Esophagus (tissue), 2 donors: ENCODE data around the gene NIT2. TPM values are rescaled to one million over a fixed set of nuclear protein-coding genes. Genes with fewer than 3 reads are reported as not detected.

Experiments
- H3K27ac ChIP-seq, 2 donors: one replicate each; pipeline ENCODE4 v1.5.1; 2013; ENCODE audit warnings: low read depth in 2 of 2, mild to moderate bottlenecking in 2 of 2, inconsistent platforms in 1 of 2, low read length in 1 of 2, moderate library complexity in 1 of 2
- H3K27me3 ChIP-seq, 2 donors: one replicate each; pipeline ENCODE4 v1.6.1; 2013; ENCODE audit warnings: low read length in 2 of 2, control low read depth in 1 of 2, mild to moderate bottlenecking in 1 of 2; ENCODE audit not compliant: insufficient read depth in 2 of 2, control insufficient read depth in 1 of 2
- H3K36me3 ChIP-seq, 2 donors: one replicate each; pipeline ENCODE4 v1.6.1; 2013; ENCODE audit warnings: low read length in 1 of 2; ENCODE audit not compliant: control insufficient read depth in 2 of 2, insufficient read depth in 2 of 2
- H3K4me1 ChIP-seq, 2 donors: one replicate each; pipeline ENCODE4 v1.6.1; 2013; ENCODE audit warnings: low read length in 1 of 2; ENCODE audit not compliant: control insufficient read depth in 2 of 2, insufficient read depth in 2 of 2
- H3K4me3 ChIP-seq, 2 donors: one replicate each; pipeline ENCODE4 v1.5.1; 2013; ENCODE audit warnings: low read length in 2 of 2, mild to moderate bottlenecking in 2 of 2, low read depth in 1 of 2, moderate library complexity in 1 of 2
- H3K9me3 ChIP-seq, 2 donors: one replicate each; pipeline ENCODE4 v1.6.1; 2013; ENCODE audit warnings: mild to moderate bottlenecking in 2 of 2, low read depth in 1 of 2, low read length in 1 of 2, moderate library complexity in 1 of 2; ENCODE audit not compliant: control insufficient read depth in 2 of 2, insufficient read depth in 1 of 2
- WGBS, 2 donors: extraction: QIAGEN DNeasy Blood & Tissue Kit; methylation state at CpG; one replicate each; pipeline ENCODE4 v1.1.7; 2013; 5-methylcytosine and 5-hydroxymethylcytosine counted together
- polyA plus RNA-seq, 2 donors: library from polyadenylated mRNA; stranded (reverse); fragments of 200-250 nt; gene quantifications; one replicate each; pipeline ENCODE4 v1.2.3, GENCODE V29; 2013
- donor health status: healthy with polysubstance abuse.
- donor health status: Bipolar disorder and iron deficiency.

Gene NIT2
- polyA plus RNA-seq, 2 donors, result 25.3 to 35.8 TPM

GRCh38 chr3:100400780-100401673 lies 66.5 kb downstream of the NIT2 start, which contains the start of the genes LNP1 and TOMM70:
LNP1 (plus strand) TSS chr3:100401539; CDS start chr3:100429730, 28,191 bp downstream.
TOMM70 (minus strand) TSS chr3:100401089; CDS start chr3:100400949, 140 bp downstream.
- WGBS, 2 donors, result 0% methylated on average over 58 to 64 of the region's 64 CpGs
- Histone ChIP-seq H3K27ac (peak within 1 kb of the TSS; percentile 92 to 98), H3K36me3 (no peaks in the 10 kb centered on the region), H3K27me3 (no peaks in the 10 kb centered on the region), H3K4me3 (peak within 1 kb of the TSS; percentile 90 to 92), H3K9me3 (no peaks in the 10 kb centered on the region), H3K4me1 (peaks cover 2 to 3% of the 10 kb centered on the region in 2 donors)

GRCh38 chr3:100401674-100402041 lies 67.1 kb downstream of the NIT2 start:
- peaks cover 2 to 3% of the 10 kb centered on the region in 2 donors for H3K4me1 ChIP-seq
- H3K27me3 ChIP-seq, result no peaks in the 10 kb centered on the region
- H3K9me3 ChIP-seq, result no peaks in the 10 kb centered on the region
- peak overlapping the region; percentile 90 to 92 for H3K4me3 ChIP-seq
- no peaks in the 10 kb centered on the region for H3K36me3 ChIP-seq
- H3K27ac ChIP-seq, result peak overlapping the region; percentile 92 to 98
- 1% methylated on average over 23 of the region's 23 CpGs for WGBS, 2 donors

GRCh38 chr3:100402256-100402655 lies 67.7 kb downstream of the NIT2 start:
- Histone ChIP-seq H3K27me3 (no peaks in the 10 kb centered on the region), H3K4me1 (peaks cover 2 to 3% of the 10 kb centered on the region in 2 donors), H3K4me3 (peak overlapping the region in 1 of 2 donors; percentile 90), H3K36me3 (no peaks in the 10 kb centered on the region), H3K9me3 (no peaks in the 10 kb centered on the region), H3K27ac (no peak overlapping the region)
- 0 to 4% methylated on average over 2 of the region's 2 CpGs for WGBS, 2 donors

DNA sequence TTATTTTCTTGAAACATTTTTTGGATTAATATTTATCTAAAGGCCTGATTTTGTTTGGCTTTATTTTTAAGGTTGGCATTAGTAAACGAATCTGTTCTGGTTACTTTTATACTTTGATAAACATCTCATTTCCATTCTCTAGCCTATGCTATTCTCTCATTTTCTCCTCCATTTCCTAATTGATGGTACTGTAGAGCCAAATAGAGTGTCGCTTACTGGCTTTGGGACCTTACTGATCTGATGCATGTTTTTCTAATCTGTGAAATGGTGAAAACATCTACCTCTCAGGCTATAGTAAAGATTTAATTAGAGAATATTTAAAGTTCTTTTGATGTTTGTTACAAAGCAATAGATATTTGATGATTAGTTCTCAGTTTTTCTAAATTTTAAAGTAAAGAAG lies 68.3 kb downstream of the NIT2 start:
- Histone ChIP-seq H3K27ac (no peak overlapping the region), H3K9me3 (no peaks in the 10 kb centered on the region), H3K4me1 (peaks cover 2 to 3% of the 10 kb centered on the region in 2 donors), H3K36me3 (no peaks in the 10 kb centered on the region), H3K27me3 (no peaks in the 10 kb centered on the region), H3K4me3 (no peak overlapping the region)
- 44 to 47% methylated on average over 2 of the region's 2 CpGs for WGBS, 2 donors

- H3K36me3 ChIP-seq, result no peaks in the 10 kb centered on the region
- H3K4me1 ChIP-seq, result peaks cover 2 to 3% of the 10 kb centered on the region in 2 donors
- 64 to 69% methylated on average over 5 of the region's 5 CpGs for WGBS, 2 donors
- no peaks in the 10 kb centered on the region for H3K27me3 ChIP-seq
- no peak overlapping the region for H3K4me3 ChIP-seq
- no peak overlapping the region for H3K27ac ChIP-seq
- H3K9me3 ChIP-seq, result no peaks in the 10 kb centered on the region
Observed at GRCh38 chr3:100403362-100404249, 69.0 kb downstream of the NIT2 start.

- Histone ChIP-seq H3K9me3 (no peaks in the 10 kb centered on the region), H3K4me3 (no peak overlapping the region)
- WGBS, 2 donors, result 96% methylated on average over 1 of the region's 1 CpG
Observed at GRCh38 chr3:100404250-100404548, 69.6 kb downstream of the NIT2 start.

GRCh38 chr3:100407164-100407563 lies 72.6 kb downstream of the NIT2 start:
- 75 to 89% methylated on average over 2 of the region's 2 CpGs for WGBS, 2 donors

More at GRCh38 chr3:100404250-100404548, 69.6 kb downstream of the NIT2 start:
- Histone ChIP-seq H3K27ac (no peak overlapping the region), H3K4me1 (peaks cover 2 to 3% of the 10 kb centered on the region in 2 donors), H3K27me3 (no peaks in the 10 kb centered on the region), H3K36me3 (no peaks in the 10 kb centered on the region)

DNA sequence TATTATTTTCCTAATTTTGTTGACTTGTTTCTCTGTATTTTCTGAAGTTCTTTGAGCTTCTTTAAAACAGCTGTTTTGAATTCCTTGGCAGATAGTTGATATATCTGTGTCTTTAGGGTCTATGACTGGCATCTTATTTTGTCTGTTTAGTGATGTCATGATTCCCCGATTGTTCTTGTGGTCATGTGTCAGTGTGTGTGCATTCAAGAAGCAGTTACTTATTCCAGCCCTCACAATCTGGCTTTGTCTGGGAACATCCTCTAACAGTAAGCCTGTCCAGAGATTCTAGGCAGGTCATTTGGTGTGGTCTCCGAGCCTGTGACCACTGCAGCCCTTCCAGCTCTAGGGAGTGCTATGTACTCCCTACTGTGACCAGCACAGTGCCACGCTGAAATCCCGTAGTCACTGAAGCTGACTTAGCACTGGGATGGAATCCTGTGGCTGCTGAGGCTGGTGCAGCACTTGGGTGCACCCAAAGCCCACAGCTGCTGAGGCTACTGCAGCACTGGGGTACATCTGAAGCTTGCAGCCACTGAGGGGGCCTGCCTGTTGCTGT lies 73.5 kb downstream of the NIT2 start:
- no peak overlapping the region for H3K27ac ChIP-seq
- no peaks in the 10 kb centered on the region for H3K27me3 ChIP-seq
- H3K9me3 ChIP-seq, result no peaks in the 10 kb centered on the region
- H3K4me3 ChIP-seq, result no peak overlapping the region
- H3K4me1 ChIP-seq, result no peaks in the 10 kb centered on the region
- no peaks in the 10 kb centered on the region for H3K36me3 ChIP-seq
- WGBS, 2 donors, result 94 to 95% methylated on average over 4 of the region's 4 CpGs

More at GRCh38 chr3:100407164-100407563, 72.6 kb downstream of the NIT2 start:
- Histone ChIP-seq H3K4me1 (no peaks in the 10 kb centered on the region), H3K4me3 (no peak overlapping the region), H3K27me3 (no peaks in the 10 kb centered on the region), H3K36me3 (no peaks in the 10 kb centered on the region), H3K27ac (no peak overlapping the region), H3K9me3 (no peaks in the 10 kb centered on the region)
